Esophagus squamous epithelium (tissue), 5 donors: ENCODE data around the gene EML1. TPM values are rescaled to one million over a fixed set of nuclear protein-coding genes. Genes with fewer than 3 reads are reported as not detected.

Experiments
- DNase-seq: peaks from one replicate; lab custom pipeline; 2025; lab: John Stamatoyannopoulos, UW
- H3K27ac ChIP-seq, 4 donors: fragments of 200-600 bp; sonication (generic); one replicate each; pipeline ENCODE4 v1.5.1; 2016 to 2019; ENCODE audit warnings: mild to moderate bottlenecking in 1 of 4
- H3K27me3 ChIP-seq, 4 donors: fragments of 200-600 bp; sonication (generic); 1 replicate in 3 of 4; 2 replicates in 1 of 4; pipeline versions ENCODE4 v1.5.1 to v1.6.0; 2017 to 2021; ENCODE audit warnings: antibody characterized with exemption in 1 of 4
- H3K36me3 ChIP-seq, 3 donors: fragments of 200-600 bp; sonication (generic); one replicate each; pipeline ENCODE4 v1.5.1; 2016 to 2019
- H3K4me1 ChIP-seq, 3 donors: fragments of 200-600 bp; sonication (generic); one replicate each; pipeline ENCODE4 v1.5.1; 2017 to 2019
- H3K4me3 ChIP-seq, 4 donors: fragments of 200-600 bp; sonication (generic); 1 replicate in 3 of 4; 2 replicates in 1 of 4; pipeline ENCODE4 v1.5.1; 2016 to 2019; ENCODE audit warnings: mild to moderate bottlenecking in 2 of 4, moderate library complexity in 1 of 4
- H3K9me3 ChIP-seq, 3 donors: fragments of 200-600 bp; sonication (generic); one replicate each; pipeline ENCODE4 v1.5.1; 2016 to 2019
- CTCF ChIP-seq, 6 experiments: fragments of 450-650 bp in 4 of 6; fragments of 200-600 bp in 2 of 6; sonication (generic) in 2 of 6; IDR thresholded peaks; one replicate each; pipeline ENCODE4 v1.5.1; 2016 to 2019; ENCODE audit warnings: antibody characterized with exemption in 6 of 6, mild to moderate bottlenecking in 4 of 6, moderate library complexity in 4 of 6
- POLR2A ChIP-seq, 4 donors: fragments of 450-650 bp; IDR thresholded peaks; one replicate each; pipeline ENCODE4 v1.6.1; 2017; ENCODE audit warnings: antibody characterized with exemption in 4 of 4, mild to moderate bottlenecking in 4 of 4, moderate library complexity in 3 of 4
- WGBS, 2 donors: methylation state at CpG; one replicate each; pipeline ENCODE4 v1.1.5; 2018; 5-methylcytosine and 5-hydroxymethylcytosine counted together
- intact Hi-C: fragments of 100-400 bp; cut with DNase I; formaldehyde crosslinking; loops from one replicate; pipeline ENCODE4 v1.15.0; 2022
- total RNA-seq, 4 donors: library from RNA; depleted of rRNA; stranded (reverse); fragments of >200 nt; gene quantifications; one replicate each; pipeline ENCODE4 v1.1.0, GENCODE V29; 2016
- donor health status: DM: yes; HTN: yes; CAD: no.

The EML1 gene
- total RNA-seq, 4 donors from 2014 or later, result 3.0 to 22.9 (median 9.4) TPM

- WGBS, 2 donors, result 58 to 71% methylated on average over 3 of the region's 3 CpGs
- Histone ChIP-seq H3K4me3 (no peak overlapping the region), H3K4me1 (peaks cover 0 to 25% (median 0%) of the 10 kb centered on the region in 3 donors), H3K27ac (no peak overlapping the region), H3K36me3 (no peaks in the 10 kb centered on the region), H3K9me3 (no peaks in the 10 kb centered on the region), H3K27me3 (no peaks in the 10 kb centered on the region)
- intact Hi-C loops, result no loop called here
- no peak for DNase-seq
- no peak for TF ChIP-seq POLR2A (IDR thresholded peaks at IDR 0.05)
- no peak for TF ChIP-seq CTCF (IDR thresholded peaks at IDR 0.05)
Measured at GRCh38 chr14:99816642-99817041, 23.4 kb downstream of the EML1 start.

- no peak for DNase-seq
- H3K4me1 ChIP-seq, result peaks cover 0 to 25% (median 0%) of the 10 kb centered on the region in 3 donors
- intact Hi-C loops, result no loop called here
- H3K4me3 ChIP-seq, result no peak overlapping the region
- H3K36me3 ChIP-seq, result no peaks in the 10 kb centered on the region
- no peak overlapping the region for H3K27ac ChIP-seq
- WGBS, 2 donors, result 81 to 87% methylated on average over 7 to 10 of the region's 10 CpGs
- no peaks in the 10 kb centered on the region for H3K9me3 ChIP-seq
- no peak for TF ChIP-seq CTCF (IDR thresholded peaks at IDR 0.05)
- no peak for TF ChIP-seq POLR2A (IDR thresholded peaks at IDR 0.05)
- no peaks in the 10 kb centered on the region for H3K27me3 ChIP-seq
Measured at GRCh38 chr14:99817331-99817730, 24.1 kb downstream of the EML1 start.

GRCh38 chr14:99818503-99819036, 25.4 kb downstream of the EML1 start:
- peaks cover 0 to 27% (median 0%) of the 10 kb centered on the region in 3 donors for H3K4me1 ChIP-seq
- no peak overlapping the region for H3K27ac ChIP-seq
- no peak for DNase-seq
- TF ChIP-seq POLR2A (IDR thresholded peaks at IDR 0.05) (no peak), CTCF (IDR thresholded peaks at IDR 0.05) (no peak)
- intact Hi-C loops, result no loop called here
- H3K9me3 ChIP-seq, result no peaks in the 10 kb centered on the region
- H3K4me3 ChIP-seq, result no peak overlapping the region
- H3K27me3 ChIP-seq, result no peaks in the 10 kb centered on the region
- 76 to 80% methylated on average over 11 of the region's 11 CpGs for WGBS, 2 donors
- H3K36me3 ChIP-seq, result no peaks in the 10 kb centered on the region

- Histone ChIP-seq H3K27me3 (no peaks in the 10 kb centered on the region), H3K27ac (no peak overlapping the region), H3K4me3 (no peak overlapping the region), H3K4me1 (peaks cover 0 to 25% (median 0%) of the 10 kb centered on the region in 3 donors), H3K36me3 (no peaks in the 10 kb centered on the region), H3K9me3 (no peaks in the 10 kb centered on the region)
- TF ChIP-seq CTCF (IDR thresholded peaks at IDR 0.05) (no peak), POLR2A (IDR thresholded peaks at IDR 0.05) (no peak)
- 65 to 72% methylated on average over 12 to 14 of the region's 15 CpGs for WGBS, 2 donors
- DNase-seq, result no peak
- intact Hi-C loops, result no loop called here
Measured at GRCh38 chr14:99819514-99819913, 26.3 kb downstream of the EML1 start.

- DNase-seq, result no peak
- peaks cover 0 to 13% (median 0%) of the 10 kb centered on the region in 3 donors for H3K4me1 ChIP-seq
- intact Hi-C loops, result no loop called here
- no peaks in the 10 kb centered on the region for H3K36me3 ChIP-seq
- no peaks in the 10 kb centered on the region for H3K27me3 ChIP-seq
- no peaks in the 10 kb centered on the region for H3K9me3 ChIP-seq
- H3K4me3 ChIP-seq, result no peak overlapping the region
- no peak overlapping the region for H3K27ac ChIP-seq
- no peak for TF ChIP-seq POLR2A (IDR thresholded peaks at IDR 0.05)
- no peak for TF ChIP-seq CTCF (IDR thresholded peaks at IDR 0.05)
- 87 to 92% methylated on average over 9 to 10 of the region's 10 CpGs for WGBS, 2 donors
Measured at GRCh38 chr14:99820702-99821331, 27.6 kb downstream of the EML1 start.
